ENCODE measurements around the gene CORO1A.
A peak's percentile ranks its signal among the peaks of the same experiment; 100 is the strongest.
"Not testable (repeated sequence)": the region's sequence is repeated elsewhere in the genome, so short reads cannot be mapped to it uniquely, and the experiment has no call there.

Gene CORO1A

GRCh38 chr16:30170145-30170544 lies 13.3 kb upstream of the CORO1A start:
- not testable (repeated sequence) for DNase-seq (ENCODE audit: low read depth in 2 of 2)

GRCh38 chr16:30173054-30173453 lies 10.3 kb upstream of the CORO1A start:
- no peak for DNase-seq (ENCODE audit: low read depth in 2 of 2)

DNA sequence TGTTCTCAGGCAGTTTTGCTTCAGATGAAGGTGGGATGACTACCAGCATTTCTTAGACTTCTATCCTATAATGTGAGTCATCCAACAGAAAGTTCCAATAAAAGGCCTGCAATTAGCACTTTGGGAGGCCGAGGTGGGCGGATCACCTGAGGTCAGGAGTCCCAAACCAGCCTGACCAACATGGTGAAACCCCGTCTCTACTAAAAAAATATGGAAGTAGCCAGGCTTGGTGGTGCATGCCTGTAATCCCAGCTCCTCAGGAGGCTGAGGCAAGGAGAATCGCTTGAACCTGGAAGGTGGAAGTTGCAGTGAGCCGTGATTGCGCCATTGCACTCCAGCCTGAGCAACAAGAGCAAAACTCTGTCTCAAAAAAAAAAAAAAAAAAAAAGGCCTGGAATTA lies 6.5 kb upstream of the CORO1A start:
- not testable (repeated sequence) for DNase-seq (ENCODE audit: low read depth in 2 of 2)

DNA sequence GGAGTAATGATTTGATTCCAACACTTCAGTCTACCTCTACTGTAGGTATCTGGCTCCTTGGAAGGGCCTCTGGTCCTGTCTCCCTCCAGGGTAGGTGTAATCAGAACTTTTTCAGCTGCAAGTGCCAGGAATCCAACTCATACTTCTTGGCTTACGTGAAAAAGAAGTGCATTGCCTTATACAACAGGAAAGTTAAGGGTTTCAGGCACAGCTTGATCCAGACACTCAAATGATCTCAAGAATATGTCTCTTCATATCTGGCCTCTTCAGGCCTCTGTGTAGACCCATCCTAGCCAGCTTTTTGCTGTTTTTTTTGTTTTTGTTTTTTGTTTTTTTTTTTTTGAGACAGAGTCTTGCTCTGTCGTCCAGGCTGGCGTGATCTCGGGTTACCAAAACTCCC lies 4.2 kb upstream of the CORO1A start:
- no peak for DNase-seq (ENCODE audit: low read depth in 2 of 2)

GRCh38 chr16:30179931-30180330 lies 3.5 kb upstream of the CORO1A start:
- no peak for DNase-seq (ENCODE audit: low read depth in 2 of 2)

GRCh38 chr16:30180741-30181140 lies 2.7 kb upstream of the CORO1A start:
- no peak for DNase-seq (ENCODE audit: low read depth in 2 of 2)

DNA sequence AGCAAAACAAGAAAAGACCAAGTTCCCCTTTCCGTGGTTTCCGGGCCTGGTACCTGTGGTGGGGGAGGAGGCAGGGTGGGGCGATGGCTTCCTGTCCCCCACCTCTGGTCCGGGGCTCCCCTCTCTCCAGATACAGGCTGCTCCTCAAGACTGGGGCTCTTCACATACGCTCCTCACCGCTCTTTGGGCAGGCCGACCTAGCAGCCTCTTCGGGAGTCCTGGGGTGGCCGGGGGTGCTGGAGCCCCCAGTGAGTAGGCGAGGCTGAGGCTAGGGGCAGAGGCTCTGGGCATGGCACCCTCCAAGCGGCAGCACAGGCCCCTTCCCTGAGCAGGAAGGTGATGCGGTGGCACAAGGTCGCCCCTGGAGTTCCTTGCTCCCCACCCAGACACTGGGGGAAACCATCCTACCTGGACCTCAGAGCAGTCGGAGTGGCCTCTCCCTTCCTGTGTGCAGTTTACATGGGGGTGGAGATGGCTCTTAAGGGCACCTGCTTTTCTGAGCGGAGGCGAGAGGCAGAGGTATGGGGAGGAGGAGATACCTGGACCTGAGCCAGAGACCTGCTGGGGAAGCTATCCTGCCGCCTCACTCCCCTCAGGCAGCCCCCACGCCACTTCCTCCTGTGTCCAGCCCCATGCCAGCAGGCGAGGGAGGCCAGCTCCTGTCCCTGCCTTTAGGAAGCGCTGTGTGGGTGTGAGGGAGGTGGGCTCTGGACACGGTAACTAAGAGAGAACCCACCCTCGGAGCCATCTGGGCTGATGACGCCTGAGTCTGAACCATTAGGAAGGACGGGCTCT lies 891 bp downstream of the CORO1A start:
- peak; percentile 54 to 59 for DNase-seq (ENCODE audit: low read depth in 2 of 2)

GRCh38 chr16:30184891-30185682 lies 1.7 kb downstream of the CORO1A start:
- DNase-seq (ENCODE audit: low read depth in 2 of 2), result no peak

DNA sequence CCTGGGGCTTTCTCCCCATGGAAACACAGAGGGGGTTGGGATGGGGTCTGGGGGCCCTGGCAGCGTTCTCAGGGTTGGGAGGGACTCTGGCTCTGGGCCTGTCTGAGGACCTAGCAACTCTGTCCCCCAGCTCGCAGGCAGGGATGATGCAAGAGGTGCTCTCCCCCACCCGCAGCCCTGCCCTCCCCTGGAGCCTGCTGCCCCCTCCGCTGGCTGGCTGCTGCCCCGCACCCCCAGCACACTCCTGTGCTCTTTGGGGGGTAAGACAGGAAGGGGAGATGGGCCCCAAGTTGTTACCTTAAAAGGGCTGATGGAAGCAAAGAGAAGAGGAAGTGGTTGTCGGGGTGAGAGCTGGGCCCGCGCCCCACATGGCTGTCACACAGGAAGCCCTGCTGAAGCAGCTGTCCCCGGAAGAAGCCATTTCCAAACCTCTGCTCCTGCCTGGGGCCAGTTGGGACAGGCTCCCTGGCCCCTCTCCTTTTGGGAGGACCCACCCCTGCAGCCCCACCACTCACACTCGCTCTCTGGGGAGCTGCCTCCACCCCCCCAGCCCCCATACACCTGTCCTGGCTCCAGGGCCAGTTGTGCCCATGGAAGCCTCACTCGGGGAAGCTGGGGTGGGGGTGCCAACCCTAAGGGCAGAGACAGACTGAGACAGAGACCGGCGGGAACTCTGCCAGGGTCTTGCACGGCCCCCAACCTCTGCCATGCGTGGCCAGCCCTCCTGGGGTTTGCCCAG lies 2.5 kb downstream of the CORO1A start:
- peak; percentile 66 to 71 for DNase-seq (ENCODE audit: low read depth in 2 of 2)

- DNase-seq (ENCODE audit: low read depth in 2 of 2), result no peak
Measured at GRCh38 chr16:30186444-30186781, 3.0 kb downstream of the CORO1A start.

GRCh38 chr16:30186782-30187555 lies 3.6 kb downstream of the CORO1A start:
- peak; percentile 74 to 83 for DNase-seq (ENCODE audit: low read depth in 2 of 2)

DNA sequence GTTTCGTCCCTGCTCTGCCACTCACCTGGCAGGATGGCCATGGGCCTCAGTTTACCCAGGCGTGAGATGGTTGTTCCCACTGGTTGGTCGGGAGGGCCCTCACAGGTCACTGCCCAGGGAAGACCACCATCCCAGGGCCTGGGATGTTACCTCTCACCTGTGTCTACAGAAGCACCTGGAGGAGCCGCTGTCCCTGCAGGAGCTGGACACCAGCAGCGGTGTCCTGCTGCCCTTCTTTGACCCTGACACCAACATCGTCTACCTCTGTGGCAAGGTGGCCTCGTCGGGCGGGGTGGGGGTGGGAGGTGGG lies 4.1 kb downstream of the CORO1A start:
- no peak for DNase-seq (ENCODE audit: low read depth in 2 of 2)

DNA sequence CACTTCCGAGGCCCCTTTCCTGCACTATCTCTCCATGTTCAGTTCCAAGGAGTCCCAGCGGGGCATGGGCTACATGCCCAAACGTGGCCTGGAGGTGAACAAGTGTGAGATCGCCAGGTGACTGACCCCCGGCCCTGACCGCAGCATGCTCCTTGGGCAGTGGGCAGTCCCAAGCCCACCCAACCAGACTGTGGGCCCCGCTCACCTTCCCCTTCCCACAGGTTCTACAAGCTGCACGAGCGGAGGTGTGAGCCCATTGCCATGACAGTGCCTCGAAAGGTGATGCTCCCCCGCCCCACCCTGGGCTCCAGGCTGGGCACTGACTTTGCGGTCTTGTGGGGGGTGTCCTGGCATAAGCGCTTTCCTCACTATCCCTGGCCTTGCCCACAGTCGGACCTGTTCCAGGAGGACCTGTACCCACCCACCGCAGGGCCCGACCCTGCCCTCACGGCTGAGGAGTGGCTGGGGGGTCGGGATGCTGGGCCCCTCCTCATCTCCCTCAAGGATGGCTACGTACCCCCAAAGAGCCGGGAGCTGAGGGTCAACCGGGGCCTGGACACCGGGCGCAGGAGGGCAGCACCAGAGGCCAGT lies 4.7 kb downstream of the CORO1A start:
- no peak for DNase-seq (ENCODE audit: low read depth in 2 of 2)

GRCh38 chr16:30191158-30191557 lies 7.8 kb downstream of the CORO1A start:
- not testable (repeated sequence) for DNase-seq (ENCODE audit: low read depth in 2 of 2)

DNA sequence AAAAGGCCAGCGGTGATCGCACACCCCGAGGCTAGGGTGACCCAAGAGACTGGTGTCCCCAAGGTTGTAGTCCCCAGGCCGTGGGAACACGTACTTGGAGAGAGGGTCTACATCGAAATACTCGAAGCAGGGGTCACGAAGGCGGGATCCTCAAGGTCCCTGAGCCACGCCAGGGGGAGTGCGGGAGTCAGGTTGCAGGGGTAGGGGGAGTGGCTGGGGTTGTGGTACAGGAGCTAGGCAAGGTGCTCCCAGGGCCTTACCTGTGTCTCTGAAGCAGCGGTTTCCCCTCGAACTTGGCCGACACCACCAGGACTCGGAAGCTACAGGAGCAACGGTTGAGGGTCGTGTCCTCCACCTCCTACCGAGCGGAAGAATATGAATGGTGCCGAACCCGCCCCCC lies 9.7 kb downstream of the CORO1A start:
- not testable (repeated sequence) for DNase-seq (ENCODE audit: low read depth in 2 of 2)

DNA sequence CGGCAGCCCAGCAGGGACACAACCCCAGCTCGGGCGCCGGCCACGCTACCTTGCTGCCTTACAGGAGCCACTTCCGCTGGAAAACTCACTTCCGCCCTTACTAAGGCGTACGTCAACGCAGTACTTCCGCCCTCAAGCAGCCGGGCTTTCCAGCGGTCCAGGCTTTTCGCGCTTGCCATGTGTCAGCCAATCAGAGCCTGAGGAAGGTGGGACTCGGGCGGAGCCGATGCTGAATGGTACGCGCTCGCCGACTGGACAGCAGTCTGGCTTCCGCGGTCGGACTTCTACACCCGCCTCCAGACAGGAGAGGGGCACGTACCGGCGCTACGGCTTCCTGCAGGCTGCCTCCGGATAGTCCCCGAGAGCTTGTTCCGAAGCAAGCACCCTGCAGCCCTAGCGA lies 10.2 kb downstream of the CORO1A start, which contains the start of the genes BOLA2B and SLX1A:
Gene BOLA2B (minus strand): TSS at position 52 of the 400 bp plus-strand sequence. CDS start 71 bp downstream, outside the sequence.
Gene SLX1A (plus strand): TSS at position 261 of the 400 bp plus-strand sequence. CDS start 210 bp downstream, outside the sequence.
- not testable (repeated sequence) for DNase-seq (ENCODE audit: low read depth in 2 of 2)

DNA sequence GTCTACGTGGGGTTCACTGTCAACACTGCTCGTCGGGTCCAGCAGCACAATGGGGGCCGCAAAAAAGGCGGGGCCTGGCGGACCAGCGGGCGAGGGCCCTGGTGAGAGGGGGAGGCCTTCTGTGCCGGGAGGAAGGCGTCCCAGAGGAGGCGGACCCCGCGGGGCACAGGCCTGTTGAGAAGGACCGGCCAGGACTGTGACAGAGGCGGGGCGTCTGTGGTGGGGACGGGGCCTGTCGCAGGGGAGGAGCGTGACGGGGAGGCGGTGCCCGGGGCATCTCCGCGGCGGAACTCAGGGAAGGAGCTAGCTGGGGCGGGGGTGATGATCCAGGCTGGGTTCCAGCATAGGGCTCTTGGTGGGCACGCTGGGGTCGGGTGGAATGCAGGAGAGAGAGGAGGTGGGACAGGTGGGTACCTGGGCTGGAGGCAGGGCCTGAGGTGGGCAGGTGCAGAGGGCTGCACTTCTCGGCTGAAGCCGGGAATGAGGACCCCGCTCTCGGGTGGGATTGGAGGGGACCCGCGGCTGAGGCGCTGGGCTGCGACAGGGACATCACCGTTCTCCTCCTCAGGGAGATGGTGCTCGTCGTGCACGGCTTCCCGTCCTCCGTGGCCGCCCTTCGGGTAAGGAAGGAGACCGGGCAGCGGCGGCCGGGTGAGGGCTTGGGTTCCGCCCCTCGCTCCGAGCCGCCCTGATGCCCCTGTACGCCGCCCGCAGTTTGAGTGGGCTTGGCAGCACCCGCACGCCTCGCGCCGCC lies 10.9 kb downstream of the CORO1A start:
- not testable (repeated sequence) for DNase-seq (ENCODE audit: low read depth in 2 of 2)

- not testable (repeated sequence) for DNase-seq (ENCODE audit: low read depth in 2 of 2)
Measured at GRCh38 chr16:30197001-30197400, 13.6 kb downstream of the CORO1A start.

DNA sequence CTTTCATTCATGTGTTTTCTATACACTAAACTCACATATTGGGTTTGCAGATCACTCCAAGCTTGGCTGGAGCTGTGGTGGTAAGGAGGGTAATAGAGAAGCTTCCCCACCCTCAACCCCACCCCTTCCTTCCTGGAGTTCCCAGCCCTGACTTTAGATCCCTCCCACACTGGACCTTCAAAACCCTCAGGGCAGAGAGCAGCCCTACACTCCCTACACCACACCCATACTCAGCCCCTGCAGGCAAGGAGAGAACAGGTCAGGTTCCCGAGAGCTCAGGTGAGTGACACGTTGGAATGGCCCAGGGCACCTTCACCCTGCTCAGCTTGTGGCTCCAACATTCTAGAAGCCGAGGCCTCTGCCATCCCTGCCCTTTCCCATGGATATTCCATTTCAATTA lies 15.6 kb downstream of the CORO1A start, which contains the start of gene SULT1A3:
Gene SULT1A3 (plus strand): TSS at position 207 of the 400 bp plus-strand sequence. CDS start 1,474 bp downstream, outside the sequence.
- DNase-seq (ENCODE audit: low read depth in 2 of 2), result not testable (repeated sequence)

All from stimulated activated CD8-positive, alpha-beta memory T cell treated with anti-CD3 and anti-CD28 coated beads, Interleukin-2, amount 100 ng/mL, for 1 hour (primary cell).